Activated CD8-positive, alpha-beta memory T cell treated with anti-CD3 and anti-CD28 coated beads, Interleukin-2, amount 50 U/mL, for 24 hours (primary cell): ENCODE measurements around the gene POPDC2.
A peak's percentile ranks its signal among the peaks of the same experiment; 100 is the strongest.
"Not testable (repeated sequence)": the region's sequence is repeated elsewhere in the genome, so short reads cannot be mapped to it uniquely, and the experiment has no call there.

ENCODE experiments used
- DNase-seq: peaks from one replicate; pipeline ENCODE4 v3.0.0-alpha.2; 2020; ENCODE audit errors: extremely low read depth

Gene POPDC2

GRCh38 chr3:119660474-119661440, at the start of gene POPDC2:
TSS of gene POPDC2 (minus strand) at chr3:119660589. CDS start at chr3:119660423, 166 bp downstream.
- DNase-seq: no peak

GRCh38 chr3:119703820-119704531, 43.6 kb upstream of the POPDC2 start:
- DNase-seq: no peak

- DNase-seq: peak; percentile 49
These were observed 42.4 kb upstream of the POPDC2 start, which contains the start of gene CFAP91 for GRCh38 chr3:119702530-119703527. TSS of gene CFAP91 (plus strand) at chr3:119703022. CDS start at chr3:119703099, 77 bp downstream.

- no peak for DNase-seq
These were observed 40.7 kb upstream of the POPDC2 start for GRCh38 chr3:119700920-119701734.

GRCh38 chr3:119700269-119700919, 40.0 kb upstream of the POPDC2 start:
- no peak for DNase-seq

- DNase-seq: no peak
These were observed 37.0 kb upstream of the POPDC2 start for GRCh38 chr3:119697394-119697793.

- DNase-seq: no peak
These were observed 35.1 kb upstream of the POPDC2 start for GRCh38 chr3:119695480-119695879.

GRCh38 chr3:119690043-119690656, 29.8 kb upstream of the POPDC2 start:
- no peak for DNase-seq

- DNase-seq: no peak
These were observed 23.0 kb upstream of the POPDC2 start for GRCh38 chr3:119683421-119683820.

- no peak for DNase-seq
These were observed 20.9 kb upstream of the POPDC2 start for GRCh38 chr3:119681279-119681678.

GRCh38 chr3:119679874-119680273, 19.5 kb upstream of the POPDC2 start:
- DNase-seq: no peak

GRCh38 chr3:119678209-119678608, 17.8 kb upstream of the POPDC2 start:
- not testable (repeated sequence) for DNase-seq

GRCh38 chr3:119677641-119677934, 17.2 kb upstream of the POPDC2 start:
- no peak for DNase-seq

GRCh38 chr3:119676771-119677640, 16.6 kb upstream of the POPDC2 start, which contains the start of gene COX17:
TSS of gene COX17 (minus strand) at chr3:119677406. CDS start at chr3:119677310, 96 bp downstream.
- peak; percentile 91 for DNase-seq

GRCh38 chr3:119676020-119676419, 15.6 kb upstream of the POPDC2 start:
- DNase-seq: no peak

- DNase-seq: no peak
These were observed 14.9 kb upstream of the POPDC2 start for GRCh38 chr3:119675188-119675874.

GRCh38 chr3:119673875-119674274, 13.5 kb upstream of the POPDC2 start:
- no peak for DNase-seq

GRCh38 chr3:119672776-119673175, 12.4 kb upstream of the POPDC2 start:
- DNase-seq: no peak
